ENCODE results near the gene DNAH5.

- TF ChIP-seq POLR2A (IDR thresholded peaks at IDR 0.05; ENCODE audit: low read depth), result no peak
- no peak for TF ChIP-seq CTCF (IDR thresholded peaks at IDR 0.05)
These were observed 45.9 kb downstream of the DNAH5 start for GRCh38 chr5:13898569-13898968.

Measured in esophagus muscularis mucosa (tissue), 3 donors.